Activated CD8-positive, alpha-beta memory T cell treated with anti-CD3 and anti-CD28 coated beads, Interleukin-2, amount 50 U/mL, for 1 hour (primary cell): ENCODE measurements around the gene NEMF.
"Not testable (repeated sequence)": the region's sequence is repeated elsewhere in the genome, so short reads cannot be mapped to it uniquely, and the experiment has no call there.

ENCODE experiments used
- DNase-seq: peaks from one replicate; pipeline ENCODE4 v3.0.0-alpha.2; 2020; ENCODE audit errors: extremely low read depth

Gene NEMF

DNA sequence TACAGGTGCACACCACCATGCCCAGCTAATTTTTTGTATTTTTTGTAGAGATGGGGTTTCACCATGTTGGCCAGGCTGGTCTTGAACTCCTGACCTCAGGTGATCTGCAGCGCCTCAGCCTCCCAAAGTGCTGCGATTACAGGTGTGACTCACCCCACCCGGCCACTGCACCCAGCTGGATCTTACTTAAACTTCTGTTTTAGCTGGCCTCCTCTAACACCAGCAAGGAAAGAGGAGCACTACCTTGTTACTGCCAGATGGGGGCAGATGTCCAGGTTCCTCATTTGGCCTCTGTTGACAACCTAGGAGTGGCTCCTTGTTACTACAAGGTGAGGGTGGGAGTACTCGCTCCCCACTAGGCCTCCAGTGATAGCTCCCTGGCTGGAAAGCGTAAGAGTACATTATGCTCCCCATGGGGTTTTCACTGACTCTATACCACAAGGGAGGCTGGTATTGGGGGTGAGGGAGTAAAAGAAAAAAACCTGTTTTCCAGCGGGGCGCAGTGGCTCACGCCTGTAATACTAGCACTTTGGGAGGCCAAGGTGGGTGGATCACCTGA is 27.1 kb upstream of the NEMF start:
- no peak for DNase-seq

DNA sequence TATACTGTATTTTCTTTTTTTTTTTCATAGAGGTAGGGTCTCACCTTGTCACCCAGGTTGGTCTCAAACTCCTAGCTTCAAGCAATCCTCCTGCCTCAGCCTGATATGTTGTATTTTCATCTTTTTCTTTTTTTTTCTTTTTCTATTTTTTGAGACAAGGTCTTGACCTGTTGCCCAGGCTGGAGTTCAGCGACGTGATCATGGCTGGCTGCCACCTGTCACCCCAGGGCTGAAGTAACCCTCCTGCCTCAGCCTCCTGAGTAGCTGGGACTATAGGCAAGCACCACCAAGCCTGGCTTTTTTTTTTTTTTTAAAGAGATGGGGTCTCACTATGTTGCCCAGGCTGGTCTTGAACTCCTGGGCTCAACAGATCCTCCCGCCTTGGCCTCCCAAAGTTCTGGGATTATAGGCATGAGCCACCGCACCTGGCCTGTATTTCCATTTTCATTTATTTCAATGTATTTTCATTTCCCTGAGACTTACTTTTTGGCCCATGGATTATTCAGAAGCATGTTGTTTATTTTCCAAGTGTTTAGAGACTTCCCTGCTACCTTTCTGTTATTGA is 24.1 kb upstream of the NEMF start:
- DNase-seq = no peak

GRCh38 chr14:49875640-49876198 is 23.1 kb upstream of the NEMF start:
- no peak for DNase-seq

DNA sequence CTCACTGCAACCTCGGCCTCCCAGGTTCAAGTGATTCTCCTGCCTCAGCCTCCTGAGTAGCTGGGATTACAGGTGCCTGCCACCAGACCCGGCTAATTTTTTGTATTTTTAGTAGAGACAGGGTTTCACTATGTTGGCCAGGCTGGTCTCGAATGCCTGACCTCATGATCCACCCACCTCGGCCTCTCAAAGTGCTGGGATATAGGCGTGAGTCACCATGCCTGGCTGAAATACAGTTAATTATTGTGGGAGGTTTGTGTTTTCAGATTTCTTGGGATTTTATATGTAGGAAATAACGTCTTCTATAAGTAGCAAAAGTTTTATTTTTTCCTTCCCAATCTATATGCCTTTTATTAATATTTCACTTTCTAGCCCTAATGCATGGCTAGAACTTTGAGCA is 21.0 kb upstream of the NEMF start:
- DNase-seq = not testable (repeated sequence)

- DNase-seq = no peak
Measured at GRCh38 chr14:49870908-49871307, 18.3 kb upstream of the NEMF start.

GRCh38 chr14:49868720-49869114 is 16.1 kb upstream of the NEMF start:
- no peak for DNase-seq

DNA sequence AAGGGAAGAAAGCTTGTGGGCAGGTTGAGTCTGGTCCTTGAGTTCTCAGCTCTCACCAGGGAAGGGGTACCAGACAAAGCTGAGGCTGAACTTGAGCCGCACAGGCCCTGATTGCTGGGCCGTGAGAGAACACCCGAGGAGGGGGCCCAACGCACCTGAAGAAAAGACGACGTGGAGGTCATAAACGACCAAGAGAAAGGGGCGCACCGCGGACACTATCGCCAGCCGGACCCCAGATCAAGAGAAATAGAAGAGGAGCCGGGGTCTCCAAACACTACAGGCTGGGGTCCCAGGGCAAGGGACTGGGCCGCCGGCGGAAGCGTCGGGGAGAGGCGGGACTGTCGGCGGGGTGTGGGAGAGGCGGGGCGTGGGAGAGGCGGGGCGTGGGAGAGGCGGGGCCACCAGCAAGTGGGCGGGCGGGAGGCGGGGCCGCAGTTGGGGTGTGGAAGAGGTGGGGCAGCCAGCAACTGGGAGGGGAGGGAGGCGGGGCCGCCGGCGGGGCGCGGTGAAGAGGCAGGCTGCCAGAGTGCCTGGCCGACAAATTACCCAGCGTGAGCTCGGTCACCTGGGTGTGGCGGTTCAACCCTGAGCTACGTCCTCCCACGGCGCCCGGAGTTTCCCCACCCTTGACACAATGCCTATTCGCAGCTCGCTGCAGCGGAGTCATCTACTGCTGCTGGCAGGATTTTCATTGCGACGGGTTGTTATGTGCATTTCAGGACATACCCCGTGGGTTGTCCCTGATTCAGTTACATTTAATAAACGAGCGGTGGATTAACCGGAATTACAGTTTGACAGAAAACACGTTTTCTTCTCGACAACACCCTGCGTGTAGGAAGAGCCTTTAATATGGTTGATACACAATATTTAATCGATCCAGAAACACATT is 15.5 kb upstream of the NEMF start:
- peak; percentile 91 for DNase-seq

DNA sequence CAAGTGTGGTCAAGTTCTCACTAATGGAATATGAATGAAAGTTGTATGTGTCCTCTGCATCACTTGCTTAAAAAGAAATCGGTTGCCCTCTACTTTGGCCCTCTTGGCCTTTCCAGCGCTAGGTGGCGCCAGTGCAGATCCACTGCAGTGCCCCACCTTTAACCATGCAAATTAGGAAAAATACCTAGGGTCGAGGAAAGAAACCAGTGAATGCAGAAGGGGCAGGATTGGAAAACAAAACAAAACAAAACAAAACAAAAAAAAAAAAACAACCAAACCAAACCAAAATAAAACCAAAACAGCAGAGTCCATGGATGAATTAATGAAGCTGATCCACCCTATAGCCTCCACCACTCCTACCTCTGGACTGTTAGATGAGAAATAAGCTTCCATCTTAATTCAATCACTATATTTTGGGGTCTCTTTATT is 12.9 kb upstream of the NEMF start:
- DNase-seq = no peak

DNA sequence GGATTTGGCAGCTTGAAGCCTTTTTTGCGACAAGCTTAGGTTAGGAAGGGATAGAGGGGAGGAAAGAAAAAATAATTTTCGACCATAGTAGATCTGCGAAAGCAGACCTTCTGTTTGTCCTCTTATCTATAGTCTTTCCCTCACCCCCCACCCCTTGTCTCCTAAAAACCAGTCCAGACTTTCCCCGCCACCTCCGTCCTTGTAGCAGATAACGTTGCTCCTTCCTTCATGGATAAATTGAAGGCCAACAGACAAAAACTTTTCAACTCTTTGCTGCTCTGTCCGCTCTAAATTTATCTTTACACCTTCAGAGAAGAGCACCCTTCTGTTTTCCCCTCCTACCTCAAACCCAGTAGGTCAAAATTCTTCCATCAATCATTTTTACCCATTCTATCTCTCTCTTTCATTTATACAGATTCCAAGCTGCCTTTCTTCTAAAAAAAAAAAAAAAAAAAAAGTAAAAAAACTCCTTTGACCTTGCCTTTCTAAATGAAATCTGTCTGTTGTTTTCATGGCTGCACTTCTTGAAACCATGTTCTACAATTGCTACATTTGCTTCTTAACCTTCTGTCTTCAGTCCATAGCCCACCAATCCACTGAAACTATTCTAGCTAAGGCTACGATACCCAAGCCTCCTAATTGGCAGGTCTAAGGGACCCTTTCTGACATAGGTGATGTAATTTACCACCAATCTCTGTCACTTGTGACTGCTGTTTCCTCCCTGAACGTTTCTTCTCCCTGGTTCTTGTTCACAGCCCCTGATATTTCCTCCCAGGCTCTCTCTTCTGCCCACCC is 11.1 kb upstream of the NEMF start:
- DNase-seq = no peak

GRCh38 chr14:49862089-49862673 is 9.6 kb upstream of the NEMF start:
- peak; percentile 76 for DNase-seq

GRCh38 chr14:49861699-49862088 is 9.1 kb upstream of the NEMF start:
- DNase-seq = no peak

DNA sequence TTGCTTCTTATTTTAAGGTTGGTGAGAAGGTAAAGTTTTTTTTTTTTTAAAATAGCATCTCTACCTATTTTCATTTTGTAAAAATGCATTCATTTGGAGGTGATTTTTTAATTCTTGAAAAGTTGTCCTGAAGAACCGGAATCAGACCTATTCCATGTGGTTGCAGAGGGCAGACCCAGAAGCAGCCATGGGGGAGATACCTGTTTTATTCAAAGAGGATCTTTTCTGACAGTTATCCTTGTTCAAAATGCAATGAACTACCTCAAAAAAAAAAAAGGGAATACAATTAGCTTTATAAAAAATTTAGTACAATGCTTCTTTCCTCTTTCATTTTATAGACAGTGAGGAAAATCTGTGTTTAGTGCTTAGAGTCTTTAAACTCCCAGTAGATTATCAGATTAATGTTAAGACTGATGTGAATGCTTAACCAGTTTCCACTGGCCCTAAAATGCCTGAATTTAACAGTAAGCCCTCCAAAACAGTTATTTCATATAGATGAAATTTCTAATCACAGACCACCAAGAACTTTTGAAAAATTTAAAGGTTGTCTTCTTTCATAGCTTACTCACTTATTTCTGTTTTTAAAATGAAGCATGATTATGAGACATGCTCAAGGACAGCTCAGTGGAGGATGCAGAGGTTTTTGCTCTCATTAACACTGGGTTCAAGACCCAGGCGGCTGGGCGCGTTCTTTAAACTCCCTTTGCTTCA is 8.6 kb upstream of the NEMF start:
- DNase-seq = no peak

GRCh38 chr14:49858383-49858782 is 5.8 kb upstream of the NEMF start:
- DNase-seq = no peak

- no peak for DNase-seq
Measured at GRCh38 chr14:49857427-49858003, 4.9 kb upstream of the NEMF start.

DNA sequence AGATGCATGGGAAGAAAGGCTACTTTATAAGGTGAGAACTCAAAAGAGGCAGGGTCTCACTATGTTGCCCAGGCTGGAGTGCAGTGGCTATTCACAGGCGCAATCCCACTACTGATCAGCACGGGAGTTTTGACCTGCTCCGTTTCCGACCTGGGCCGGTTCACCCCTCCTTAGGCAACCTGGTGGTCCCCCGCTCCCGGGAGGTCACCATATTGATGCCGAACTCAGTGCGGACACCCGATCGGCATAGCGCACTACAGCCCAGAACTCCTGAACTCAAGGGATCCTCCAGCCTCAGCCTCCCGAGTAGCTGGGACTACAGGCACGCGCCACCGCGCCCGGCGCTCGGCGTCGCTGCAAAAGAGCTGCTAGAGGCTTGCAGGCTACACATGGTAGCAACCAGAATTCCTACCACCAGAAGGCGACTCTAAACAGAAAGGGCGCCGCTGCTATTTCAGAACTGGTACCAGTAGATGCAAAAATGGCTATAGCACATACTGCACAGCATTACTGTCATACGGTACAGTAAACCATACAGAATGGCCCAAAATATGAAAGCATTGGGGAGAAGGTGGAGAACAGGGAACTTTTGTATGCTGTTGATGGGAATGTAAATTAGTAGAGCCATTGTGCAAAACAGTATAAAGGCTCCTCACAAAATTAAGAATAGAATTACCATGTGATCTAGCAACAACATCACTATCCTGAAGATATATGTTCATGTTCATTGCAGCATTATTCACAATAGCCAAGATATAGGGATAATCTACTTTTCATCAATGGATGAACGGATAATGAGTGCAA is 1.2 kb upstream of the NEMF start:
- DNase-seq = no peak

GRCh38 chr14:49853158-49853477 is 530 bp upstream of the NEMF start:
- DNase-seq = no peak

GRCh38 chr14:49851813-49852212 is 775 bp downstream of the NEMF start:
- DNase-seq = no peak

DNA sequence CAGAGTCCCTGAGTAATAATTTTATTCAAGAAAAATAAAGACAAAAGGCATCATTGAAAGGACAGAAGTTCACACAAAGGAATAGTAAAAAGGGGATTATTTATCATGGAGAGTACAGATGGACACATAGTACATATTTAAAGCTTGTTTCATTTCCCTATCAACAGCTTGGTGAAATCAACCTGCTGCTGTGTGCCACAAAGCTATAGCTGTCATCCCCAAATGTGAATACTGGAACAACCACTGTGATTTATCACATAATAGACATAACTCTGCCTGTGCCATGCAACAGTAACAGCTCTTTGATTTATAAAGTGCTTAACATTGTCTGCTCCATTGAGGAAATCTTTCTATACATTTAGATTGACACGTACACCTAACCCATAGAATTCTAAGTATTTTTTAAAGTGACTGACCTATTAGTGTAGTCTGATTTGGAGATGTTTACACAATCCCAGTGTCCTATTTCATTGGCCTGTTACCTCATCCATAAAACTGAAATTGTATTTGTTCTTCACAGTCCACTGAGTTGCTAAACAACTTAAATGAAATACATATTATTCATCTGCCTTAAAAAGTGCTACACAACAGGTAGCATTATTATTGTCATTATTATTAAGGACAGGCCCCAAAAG is 3.3 kb downstream of the NEMF start:
- DNase-seq = no peak

- no peak for DNase-seq
Measured at GRCh38 chr14:49828640-49829039, 23.9 kb downstream of the NEMF start.
